ENCODE data around the gene FKBP9.

GRCh38 chr7:33041631-33042428 is 84.6 kb downstream of the FKBP9 start:
- TF ChIP-seq, protein P1, sequence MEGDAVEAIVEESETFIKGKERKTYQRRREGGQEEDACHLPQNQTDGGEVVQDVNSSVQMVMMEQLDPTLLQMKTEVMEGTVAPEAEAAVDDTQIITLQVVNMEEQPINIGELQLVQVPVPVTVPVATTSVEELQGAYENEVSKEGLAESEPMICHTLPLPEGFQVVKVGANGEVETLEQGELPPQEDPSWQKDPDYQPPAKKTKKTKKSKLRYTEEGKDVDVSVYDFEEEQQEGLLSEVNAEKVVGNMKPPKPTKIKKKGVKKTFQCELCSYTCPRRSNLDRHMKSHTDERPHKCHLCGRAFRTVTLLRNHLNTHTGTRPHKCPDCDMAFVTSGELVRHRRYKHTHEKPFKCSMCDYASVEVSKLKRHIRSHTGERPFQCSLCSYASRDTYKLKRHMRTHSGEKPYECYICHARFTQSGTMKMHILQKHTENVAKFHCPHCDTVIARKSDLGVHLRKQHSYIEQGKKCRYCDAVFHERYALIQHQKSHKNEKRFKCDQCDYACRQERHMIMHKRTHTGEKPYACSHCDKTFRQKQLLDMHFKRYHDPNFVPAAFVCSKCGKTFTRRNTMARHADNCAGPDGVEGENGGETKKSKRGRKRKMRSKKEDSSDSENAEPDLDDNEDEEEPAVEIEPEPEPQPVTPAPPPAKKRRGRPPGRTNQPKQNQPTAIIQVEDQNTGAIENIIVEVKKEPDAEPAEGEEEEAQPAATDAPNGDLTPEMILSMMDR (optimal IDR thresholded peaks at IDR 0.05 in 1 of 3, IDR thresholded peaks at IDR 0.05 in 1 of 3, conservative IDR thresholded peaks at IDR 0.05 in 1 of 3; ENCODE audit: extremely low read depth in 1 of 3, insufficient read depth in 2 of 3, low read length in 3 of 3) = no peak
- no peak for TF ChIP-seq EZH2 (IDR thresholded peaks at IDR 0.05; ENCODE audit: low read length)

All from keratinocyte (primary cell).